GM11168 (cell line): ENCODE results near the gene GBA2.

ENCODE experiments used
- in situ Hi-C: fragments of 300-500 bp; cut with MboI; formaldehyde crosslinking; loops from one replicate; pipeline ENCODE4 v1.12.0; 2022; ENCODE audit warnings: low sequenced_read_pairs; ENCODE audit not compliant: unreplicated experiment

GBA2 gene

DNA sequence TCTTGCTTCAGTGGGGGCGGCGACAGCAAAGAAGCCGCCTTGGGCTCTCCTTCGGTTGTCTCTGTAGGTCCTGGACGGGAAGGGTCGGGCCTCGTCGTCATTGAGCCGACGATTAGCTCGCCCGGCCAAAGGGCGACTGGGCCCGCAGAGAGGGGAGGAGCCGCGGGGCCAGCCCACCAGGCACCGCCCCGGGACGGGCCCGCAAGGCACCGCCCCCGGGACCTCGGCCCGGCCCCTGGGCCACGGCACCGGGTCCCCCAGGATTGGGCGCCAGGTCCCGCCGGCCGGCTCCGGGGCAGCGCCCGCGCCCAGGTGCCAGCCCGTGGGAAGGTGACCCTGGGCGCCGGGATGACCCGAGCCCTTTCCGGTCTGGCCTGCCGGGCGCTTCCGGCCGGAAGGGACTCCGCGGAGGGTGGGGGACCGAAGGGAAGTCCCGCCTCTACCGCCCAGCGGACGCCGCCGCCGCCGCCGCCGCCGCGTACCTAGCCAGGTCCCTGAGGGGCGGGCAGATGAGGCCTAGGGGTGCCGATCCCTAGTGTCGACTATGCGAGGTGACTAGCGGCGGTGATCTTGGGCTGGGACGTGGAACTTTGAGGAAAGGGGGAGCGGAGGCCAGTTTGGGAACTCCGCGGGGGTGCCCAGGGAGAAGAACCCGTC, at the start of gene GBA2, which contains the start of gene RGP1:
TSS of gene GBA2 (minus strand) at position 371 of the 657 bp plus-strand sequence. CDS start 524 bp downstream, outside the sequence.
TSS of gene RGP1 (plus strand) at position 430 of the 657 bp plus-strand sequence. CDS start 469 bp downstream, outside the sequence.
- in situ Hi-C loops, result loop anchor here (25.0 kb wide), 1 partner anchor 687 kb away; the partner anchor contains the start of gene VCP

DNA sequence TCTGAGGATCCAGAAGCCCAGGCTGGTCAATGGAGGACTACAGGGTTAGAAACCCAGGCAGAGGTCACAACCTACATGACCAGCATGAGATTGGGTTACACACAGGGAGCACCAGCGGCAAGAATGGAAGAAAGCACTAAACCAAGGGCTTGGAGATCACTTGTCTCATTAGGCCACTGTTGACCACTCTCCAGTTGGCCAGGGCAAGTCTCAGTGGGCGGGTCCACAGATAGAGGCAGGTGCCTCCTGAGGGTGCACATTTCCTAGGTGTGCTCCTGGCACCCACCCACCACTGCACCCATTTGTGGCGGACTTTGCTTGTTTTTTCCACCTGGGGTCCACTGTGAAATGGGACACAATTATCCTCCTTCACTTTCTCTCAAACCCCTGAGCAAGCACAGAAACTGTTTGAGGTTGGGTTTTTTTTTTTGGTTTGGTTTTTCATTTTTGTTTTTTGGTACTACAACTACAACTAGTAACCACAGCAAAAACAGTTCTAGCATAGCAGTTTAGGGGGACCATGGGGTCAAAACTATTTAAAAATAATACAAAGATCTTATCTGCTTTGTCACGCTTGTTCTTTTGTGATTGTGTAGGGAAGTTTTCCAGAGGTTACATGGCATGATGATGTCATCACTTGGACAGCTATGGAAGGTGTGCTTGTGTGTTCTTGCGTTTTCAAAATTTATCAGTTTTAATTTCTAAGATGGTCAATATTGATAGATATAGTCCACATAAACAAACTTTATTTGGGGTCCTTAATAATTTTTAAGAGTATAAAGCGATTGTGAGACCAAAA, 48.5 kb upstream of the GBA2 start:
- in situ Hi-C loops, result no loop called here

DNA sequence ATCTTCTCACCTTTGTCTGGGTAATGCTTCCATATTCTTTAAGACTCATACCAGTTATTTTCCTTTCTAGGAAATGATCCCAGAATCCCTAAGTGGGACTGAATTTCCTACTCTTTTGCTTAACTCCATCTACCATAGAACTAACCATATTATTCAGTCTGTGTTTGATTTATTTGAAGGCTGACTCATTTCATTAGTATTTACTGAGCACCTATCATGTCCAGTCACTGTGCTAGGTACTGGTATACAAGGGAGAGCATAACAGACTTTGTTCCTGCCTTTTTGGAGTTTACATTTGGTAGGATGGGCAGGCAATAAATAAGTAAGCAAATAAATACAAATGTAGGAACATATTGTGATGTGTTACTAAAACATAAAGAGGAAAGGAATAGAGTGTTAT, 46.7 kb upstream of the GBA2 start:
- in situ Hi-C loops, result no loop called here

DNA sequence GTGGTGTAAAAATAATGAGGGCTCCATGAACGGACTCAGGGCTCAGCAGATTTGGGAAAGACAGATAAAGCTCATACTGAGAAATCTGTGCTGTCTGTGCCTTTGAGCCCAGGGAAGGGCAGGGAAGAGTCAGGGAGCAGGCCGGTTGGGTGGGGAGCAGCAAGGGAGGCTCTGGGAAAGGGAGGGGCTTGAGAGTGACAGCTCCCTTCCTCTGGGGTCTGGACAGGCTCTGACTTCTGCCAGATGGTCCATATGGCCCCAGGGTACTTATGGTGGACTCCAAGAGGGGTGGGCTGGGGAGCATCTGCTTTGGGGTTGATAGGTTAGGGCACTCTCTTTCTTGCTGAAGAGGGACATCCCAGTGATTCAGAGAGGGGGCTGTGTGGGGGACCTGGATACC, 44.4 kb upstream of the GBA2 start:
- in situ Hi-C loops, result no loop called here

DNA sequence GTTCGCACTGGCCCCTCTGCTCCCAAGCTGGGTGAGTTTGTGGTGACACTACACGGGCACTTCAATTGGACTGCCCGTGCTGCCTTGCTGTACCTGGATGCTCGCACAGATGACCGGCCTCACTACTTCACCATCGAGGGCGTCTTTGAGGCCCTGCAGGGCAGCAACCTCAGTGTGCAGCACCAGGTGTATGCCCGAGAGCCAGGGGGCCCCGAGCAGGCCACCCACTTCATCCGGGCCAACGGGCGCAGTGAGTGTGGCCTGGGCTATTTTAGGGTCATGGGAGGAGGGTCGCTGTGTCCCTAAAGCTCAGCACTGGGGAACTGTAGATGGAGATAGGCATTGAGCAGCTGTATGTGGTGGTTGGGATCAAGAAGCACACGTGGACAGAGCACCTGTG, 43.8 kb upstream of the GBA2 start:
- in situ Hi-C loops, result no loop called here

DNA sequence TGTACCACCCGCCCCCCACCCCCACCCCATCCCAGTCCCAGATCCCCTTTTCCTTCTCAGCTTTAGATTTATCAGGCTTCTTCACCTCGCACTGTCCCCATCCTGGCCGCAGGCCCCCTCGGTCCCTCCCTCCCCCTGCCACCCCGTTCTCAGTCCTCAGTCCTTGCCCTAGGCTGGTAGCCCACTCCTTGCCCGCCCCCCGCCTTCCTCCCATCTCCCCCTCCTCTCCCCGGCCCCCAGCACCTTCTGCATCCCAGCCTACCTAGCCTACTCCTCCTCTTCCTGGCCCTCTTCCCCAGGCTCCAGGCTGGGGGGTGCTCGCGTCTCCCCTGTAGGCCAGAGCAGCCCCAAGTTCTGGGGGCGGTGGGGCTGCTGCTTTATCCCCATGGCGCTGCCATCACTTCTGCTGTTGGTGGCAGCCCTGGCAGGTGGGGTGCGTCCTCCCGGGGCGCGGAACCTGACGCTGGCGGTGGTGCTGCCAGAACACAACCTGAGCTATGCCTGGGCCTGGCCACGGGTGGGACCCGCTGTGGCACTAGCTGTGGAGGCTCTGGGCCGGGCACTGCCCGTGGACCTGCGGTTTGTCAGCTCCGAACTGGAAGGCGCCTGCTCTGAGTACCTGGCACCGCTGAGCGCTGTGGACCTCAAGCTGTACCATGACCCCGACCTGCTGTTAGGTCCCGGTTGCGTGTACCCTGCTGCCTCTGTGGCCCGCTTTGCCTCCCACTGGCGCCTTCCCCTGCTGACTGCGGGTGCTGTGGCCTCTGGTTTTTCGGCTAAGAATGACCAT, 43.2 kb upstream of the GBA2 start:
- in situ Hi-C loops, result no loop called here

DNA sequence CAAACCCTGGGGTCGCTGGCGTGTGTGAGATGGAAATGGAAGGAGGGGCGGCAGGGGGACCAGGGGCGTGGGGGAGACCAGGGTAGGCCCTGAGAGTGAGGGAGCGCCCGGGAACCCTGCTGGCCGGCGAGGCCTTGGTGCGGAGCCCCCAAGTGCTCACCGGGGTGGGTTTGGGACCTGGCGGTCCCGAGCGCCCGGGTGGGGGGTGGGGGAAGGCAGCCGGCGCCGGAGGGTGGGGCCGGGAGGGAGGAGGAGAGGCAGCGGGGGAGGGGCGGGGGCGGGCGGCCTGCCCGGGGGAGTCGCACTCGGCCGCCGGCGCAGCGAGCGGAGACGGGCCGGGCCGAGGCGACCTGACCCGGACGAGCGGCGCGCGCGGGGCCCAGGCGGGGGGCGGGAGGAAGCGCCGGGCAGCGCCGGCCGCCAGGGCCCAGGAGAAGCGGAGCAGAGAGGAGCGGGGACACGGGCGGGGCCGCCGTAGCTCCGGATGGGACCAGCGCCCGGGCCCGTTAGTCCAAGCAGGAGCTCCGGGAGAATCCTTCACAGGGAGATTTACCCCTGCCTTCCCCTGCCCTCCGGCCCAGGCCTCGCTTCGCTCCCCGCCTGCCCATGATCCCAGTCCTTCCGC, 42.4 kb upstream of the GBA2 start, which contains the start of gene NPR2:
TSS of gene NPR2 (plus strand) at position 295 of the 625 bp plus-strand sequence. CDS start 818 bp downstream, outside the sequence.
- in situ Hi-C loops, result no loop called here

DNA sequence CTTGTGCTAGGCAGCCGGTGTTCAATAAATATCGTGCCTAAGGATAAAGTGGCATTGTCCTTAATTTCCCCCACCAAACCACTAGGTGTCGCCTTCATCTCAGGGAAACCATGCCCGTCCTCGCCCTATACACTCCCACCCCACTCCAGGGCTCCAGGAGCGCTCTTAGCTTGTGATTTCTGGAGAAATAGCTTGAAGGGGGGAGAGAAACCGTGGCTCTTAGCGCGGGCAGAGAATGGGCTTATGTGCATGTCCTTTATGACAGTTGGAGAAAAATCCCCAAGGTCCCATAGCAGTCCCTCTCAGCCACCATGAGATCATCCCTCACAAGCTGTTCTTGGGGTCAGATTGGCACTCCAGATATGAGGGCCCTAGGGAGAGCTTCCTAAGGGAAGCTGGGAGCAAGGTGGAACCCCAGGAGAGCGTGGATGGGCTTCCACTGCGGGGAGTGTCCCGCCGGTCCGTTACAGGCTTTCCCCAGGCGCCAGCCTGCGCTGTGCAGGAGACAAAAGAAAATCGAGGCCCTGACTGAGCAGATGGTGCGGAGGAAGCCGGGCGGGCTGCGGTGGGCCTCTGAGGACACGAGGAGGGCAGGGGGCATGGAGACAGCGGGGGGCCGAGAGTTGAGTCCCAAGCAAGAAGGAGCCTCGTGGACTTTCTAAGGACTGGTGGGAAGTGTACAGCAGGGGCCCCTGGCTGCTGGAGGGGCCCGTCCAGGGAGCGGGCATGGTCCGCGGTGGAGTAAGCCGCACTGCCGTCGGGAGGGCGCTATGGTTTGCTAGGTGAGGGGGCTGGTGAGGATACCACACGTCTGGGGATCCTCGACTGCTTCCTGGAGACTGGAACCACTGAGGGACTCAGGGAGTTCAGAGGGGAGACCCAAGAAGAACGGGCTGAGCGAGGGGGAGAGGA, 41.6 kb upstream of the GBA2 start:
- in situ Hi-C loops, result no loop called here

DNA sequence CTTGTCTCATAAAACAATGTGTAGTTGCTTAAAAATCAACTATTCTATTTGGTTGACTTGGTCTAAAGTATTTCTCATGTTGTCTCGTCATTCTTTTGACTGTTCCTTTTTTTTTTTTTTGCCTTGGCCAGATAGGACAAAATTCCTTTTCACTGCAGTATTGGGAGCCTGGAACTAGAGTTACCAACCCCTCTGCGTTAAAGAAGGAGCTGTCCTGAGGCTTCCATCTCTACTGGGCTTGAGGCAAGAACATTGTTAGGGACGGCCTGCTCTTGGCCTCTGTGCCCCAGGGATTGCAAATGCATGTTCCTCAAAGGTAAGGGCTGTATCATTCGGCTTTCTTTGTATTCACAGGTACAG, 41.0 kb upstream of the GBA2 start:
- in situ Hi-C loops, result no loop called here

DNA sequence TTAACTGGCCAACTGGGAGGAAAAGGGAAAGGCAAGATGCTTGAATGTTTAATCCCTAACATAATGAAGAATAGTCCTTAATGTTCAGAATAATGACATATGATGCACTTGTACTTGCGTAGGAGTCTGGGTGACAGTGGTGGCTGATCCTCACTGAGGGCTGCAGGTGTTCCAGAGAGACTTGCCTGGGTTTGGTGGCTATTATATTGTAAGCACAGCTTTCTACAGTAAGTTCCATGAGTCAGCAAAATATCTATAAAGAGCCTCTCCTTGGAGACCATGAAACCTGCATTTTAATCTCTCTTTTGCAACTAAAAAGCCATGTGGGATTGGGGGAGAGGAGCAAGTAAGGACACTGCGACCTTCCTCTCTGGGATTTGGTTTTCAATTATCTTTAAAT, 40.5 kb upstream of the GBA2 start:
- in situ Hi-C loops, result loop anchor here (5.0 kb wide), 1 partner anchor 93 kb away; no protein-coding TSS in a partner anchor

DNA sequence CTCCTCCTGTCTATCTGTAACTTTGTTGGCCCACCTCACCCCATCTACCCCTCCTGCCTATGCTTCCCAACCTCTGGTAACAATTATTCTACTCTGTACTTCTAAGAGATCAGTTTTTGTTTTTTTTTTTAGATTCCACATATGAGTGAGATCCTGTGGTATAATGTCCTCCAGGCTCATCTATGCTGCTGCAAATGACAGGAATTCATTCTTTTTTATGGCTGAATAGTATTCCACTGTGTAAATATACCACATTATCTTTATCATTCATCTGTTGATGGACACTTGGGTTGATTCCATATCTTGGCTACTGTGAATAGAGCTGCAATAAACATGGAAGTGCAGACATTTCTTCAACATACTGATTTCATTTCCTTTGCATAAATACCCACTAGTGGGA, 34.4 kb upstream of the GBA2 start:
- in situ Hi-C loops, result no loop called here

DNA sequence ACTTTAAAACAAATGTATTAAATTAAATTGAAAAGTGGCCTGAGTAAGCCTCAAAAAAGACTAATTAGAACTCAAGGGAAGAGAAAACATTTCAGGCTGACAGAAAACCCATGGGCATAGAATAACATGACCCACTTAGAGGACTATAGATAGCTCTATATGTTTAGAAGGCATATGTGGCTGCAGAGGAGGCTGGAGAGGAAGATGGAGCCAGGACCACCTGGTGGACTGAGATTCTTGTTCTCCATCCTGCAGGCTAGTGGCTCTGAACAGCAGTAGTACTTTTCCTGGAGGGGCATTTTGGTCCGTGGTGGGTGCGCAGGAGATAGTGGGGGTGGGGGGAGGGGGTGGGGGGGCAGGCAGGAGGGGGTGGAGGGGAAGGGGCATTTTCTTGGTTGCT, 32.0 kb upstream of the GBA2 start:
- in situ Hi-C loops, result no loop called here

DNA sequence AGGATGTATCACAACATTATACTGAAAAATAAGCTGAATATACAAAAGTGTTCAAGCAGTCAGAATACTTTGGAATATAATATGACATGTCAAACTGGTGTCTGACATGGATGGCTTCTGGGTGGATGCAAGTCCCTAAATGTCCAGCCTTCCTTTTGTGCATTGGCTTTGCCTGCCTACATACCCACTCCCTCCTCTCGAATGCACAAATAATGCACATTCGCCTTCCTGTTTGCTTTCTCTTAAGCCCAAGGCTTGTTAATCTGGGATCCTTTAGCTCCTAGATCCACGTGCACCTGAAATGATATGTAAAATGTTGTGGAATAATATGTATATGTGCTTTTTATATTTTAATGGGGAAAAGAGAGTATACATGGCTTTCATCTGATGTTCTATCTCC, 29.5 kb upstream of the GBA2 start:
- in situ Hi-C loops, result no loop called here

DNA sequence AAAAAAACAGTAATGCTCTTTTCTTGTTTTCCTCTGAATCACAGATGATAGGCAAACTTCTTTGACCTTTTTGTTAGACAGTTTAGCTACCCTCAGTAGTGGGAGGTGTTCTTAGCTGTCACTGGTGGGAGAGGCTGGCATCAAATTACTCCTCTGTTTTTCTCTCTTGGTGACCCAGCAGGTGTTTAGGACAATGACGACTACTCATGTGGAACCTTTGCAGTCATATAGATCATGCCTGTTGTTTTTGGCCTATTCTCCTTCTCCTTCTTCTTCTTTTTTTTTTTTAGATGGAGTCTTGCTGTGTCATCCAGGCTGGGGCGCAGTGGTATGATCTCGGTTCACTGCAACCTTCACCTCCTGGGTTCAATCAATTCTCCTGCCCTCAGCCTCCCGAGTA, 27.0 kb upstream of the GBA2 start:
- in situ Hi-C loops, result no loop called here

DNA sequence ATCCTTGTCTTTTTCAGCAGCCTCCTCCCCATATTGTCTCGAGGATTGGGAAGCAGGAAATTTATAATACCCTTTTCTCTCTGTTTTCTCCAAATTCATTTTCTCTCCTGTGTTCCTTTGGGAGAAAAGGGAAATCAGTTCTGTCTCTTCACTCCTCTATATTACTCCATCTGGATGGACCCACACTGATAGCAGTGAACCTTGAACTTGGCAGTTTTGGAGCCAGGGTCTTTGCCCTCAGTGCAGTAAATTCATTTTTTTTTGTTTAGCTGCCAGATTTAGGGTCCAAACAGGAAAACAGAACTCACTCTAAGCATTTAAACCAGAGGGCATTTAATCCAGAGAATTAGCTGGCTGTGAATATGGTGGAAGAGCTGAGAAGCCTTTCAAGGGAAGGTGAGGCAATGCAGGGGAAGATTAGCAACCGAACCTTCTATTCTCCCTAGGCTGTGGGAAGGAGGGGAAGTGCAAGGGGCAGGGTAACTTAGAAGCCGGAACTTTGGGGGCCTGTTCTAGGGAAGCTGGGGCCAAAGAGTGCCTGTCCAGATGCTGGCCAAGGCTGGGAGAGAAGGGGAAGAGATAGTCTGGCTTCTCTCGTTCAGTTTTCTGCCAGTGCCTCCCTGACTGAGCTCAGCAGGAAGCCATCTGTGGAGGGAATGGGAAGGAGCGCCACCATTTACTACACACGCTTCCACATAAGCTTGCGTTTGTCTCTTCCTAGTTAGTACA, 26.0 kb upstream of the GBA2 start:
- in situ Hi-C loops, result no loop called here

DNA sequence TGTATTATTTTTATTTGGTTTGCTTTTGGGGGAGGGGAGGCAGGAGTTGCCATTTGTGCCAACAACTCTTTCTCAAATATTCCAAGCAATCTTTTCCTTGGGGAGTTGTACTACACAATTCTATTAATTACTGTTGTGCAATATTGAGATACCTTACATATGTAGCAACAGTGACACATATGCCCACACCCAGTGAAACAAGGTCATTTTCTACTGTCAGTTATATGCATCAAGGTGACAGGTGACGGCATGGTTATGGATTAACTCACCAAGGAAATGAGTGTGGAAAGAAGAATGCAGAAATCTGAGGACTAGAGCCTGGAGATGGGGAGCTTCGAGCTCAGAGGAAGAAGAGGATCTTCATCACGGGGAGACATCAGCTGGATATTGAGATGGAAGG, 22.9 kb upstream of the GBA2 start:
- in situ Hi-C loops, result no loop called here

DNA sequence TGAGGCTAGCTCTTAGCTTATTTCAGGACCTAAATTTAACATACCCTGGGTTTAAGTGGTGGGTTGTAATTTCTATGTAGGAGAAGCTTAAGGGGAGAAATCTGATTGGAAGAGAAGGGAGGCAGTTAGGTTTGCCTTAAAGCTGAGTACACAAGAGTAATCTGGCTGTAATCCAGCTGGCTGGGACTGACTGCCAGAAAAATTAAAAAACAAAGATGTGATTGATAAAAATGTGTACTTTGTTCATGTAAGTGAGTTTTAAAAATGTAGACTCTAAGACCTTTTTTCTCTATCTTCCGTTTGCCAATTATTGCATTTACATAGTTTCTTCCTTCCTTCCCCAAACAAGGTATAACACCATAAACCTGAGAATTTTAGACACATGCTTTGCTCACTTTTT, 22.5 kb upstream of the GBA2 start:
- in situ Hi-C loops, result no loop called here

DNA sequence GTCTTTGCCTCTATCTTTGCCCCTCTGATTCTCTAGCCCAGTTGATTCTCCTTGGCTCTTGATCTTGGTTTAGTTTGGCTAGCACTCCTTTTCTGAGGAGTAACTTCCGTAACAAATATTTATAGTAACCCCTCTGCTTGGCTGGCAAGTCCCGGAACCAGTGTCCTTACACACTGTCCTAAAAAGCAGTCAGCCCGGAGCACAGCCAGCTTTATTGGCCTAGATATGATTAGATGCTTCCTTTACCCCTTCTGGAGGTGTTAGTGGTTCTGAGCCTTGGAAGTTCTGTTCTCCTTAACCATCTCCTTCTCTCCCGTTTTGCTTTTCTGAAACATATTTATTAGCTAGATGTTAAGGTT, 22.0 kb upstream of the GBA2 start:
- in situ Hi-C loops, result no loop called here

DNA sequence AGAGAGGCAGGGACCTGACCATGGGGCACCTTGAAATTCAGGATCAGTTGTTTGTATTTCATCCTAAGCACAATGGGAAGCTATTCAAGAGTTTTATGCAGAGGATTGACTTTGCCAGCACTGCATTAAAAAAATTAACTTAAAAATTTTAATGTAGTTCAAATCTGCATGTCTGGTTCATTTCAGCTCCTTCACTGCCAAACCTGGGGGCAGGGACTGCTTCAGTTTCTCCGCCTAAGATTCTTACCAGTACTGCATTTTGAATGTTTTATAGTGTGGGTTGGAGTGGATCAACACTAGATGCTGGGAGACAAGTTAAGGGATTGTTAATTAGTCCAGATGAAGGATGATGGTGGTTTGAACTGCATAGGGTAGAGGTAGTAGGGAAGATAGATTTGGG, 20.7 kb upstream of the GBA2 start:
- in situ Hi-C loops, result no loop called here
